HL-60 (cell line): Measurements from ENCODE around the gene SLC46A2.

Source experiments
- DNase-seq, 2 experiments: peaks; one replicate each; pipeline ENCODE4 v3.0.0-alpha.2; 2010 to 2020; ENCODE audit warnings: low read depth in 1 of 2, low spot score in 1 of 2
- H3K27ac ChIP-seq: fragments of 250-450 bp; sonication (Bioruptor Pico); replicated peaks from 2 replicates; pipeline ENCODE4 v1.5.1; 2020; ENCODE audit warnings: mild to moderate bottlenecking, moderate library complexity
- H3K27me3 ChIP-seq: fragments of 250-450 bp; sonication (Bioruptor Pico); 2 replicates; pipeline ENCODE4 v1.5.1; 2021; ENCODE audit warnings: mild to moderate bottlenecking, moderate library complexity; ENCODE audit not compliant: insufficient read depth, poor library complexity, severe bottlenecking
- H3K4me3 ChIP-seq: replicated peaks from 2 replicates; pipeline ENCODE4 v1.5.1; 2011; ENCODE audit warnings: mild to moderate bottlenecking, control low read depth, low read length; ENCODE audit not compliant: insufficient read depth
- GABPA ChIP-seq: IDR thresholded peaks from 2 replicates; pipeline ENCODE4 v1.6.1; 2012; ENCODE audit warnings: low read depth
- POLR2AphosphoS5 ChIP-seq: IDR thresholded peaks from 2 replicates; pipeline ENCODE4 v1.6.1; 2012; ENCODE audit warnings: low read depth
- REST ChIP-seq: IDR thresholded peaks from 2 replicates; pipeline ENCODE4 v1.6.1; 2012; ENCODE audit warnings: low read depth; ENCODE audit not compliant: insufficient replicate concordance
- SPI1 ChIP-seq: IDR thresholded peaks from 2 replicates; pipeline ENCODE4 v1.6.1; 2012; ENCODE audit warnings: low read depth, mild to moderate bottlenecking, borderline replicate concordance
- TF ChIP-seq, protein P1 (sequence below): IDR thresholded peaks from one replicate; pipeline ENCODE4 v1.5.1; 2011; ENCODE audit warnings: low read length, control low read depth, inconsistent platforms; ENCODE audit not compliant: insufficient read depth

Gene SLC46A2

GRCh38 chr9:112864403-112864802 is 26.3 kb downstream of the SLC46A2 start:
- no peak overlapping the region for H3K4me3 ChIP-seq
- peak overlapping the region; percentile 77 for H3K27ac ChIP-seq
- TF ChIP-seq REST: no peak
- TF ChIP-seq, protein P1, sequence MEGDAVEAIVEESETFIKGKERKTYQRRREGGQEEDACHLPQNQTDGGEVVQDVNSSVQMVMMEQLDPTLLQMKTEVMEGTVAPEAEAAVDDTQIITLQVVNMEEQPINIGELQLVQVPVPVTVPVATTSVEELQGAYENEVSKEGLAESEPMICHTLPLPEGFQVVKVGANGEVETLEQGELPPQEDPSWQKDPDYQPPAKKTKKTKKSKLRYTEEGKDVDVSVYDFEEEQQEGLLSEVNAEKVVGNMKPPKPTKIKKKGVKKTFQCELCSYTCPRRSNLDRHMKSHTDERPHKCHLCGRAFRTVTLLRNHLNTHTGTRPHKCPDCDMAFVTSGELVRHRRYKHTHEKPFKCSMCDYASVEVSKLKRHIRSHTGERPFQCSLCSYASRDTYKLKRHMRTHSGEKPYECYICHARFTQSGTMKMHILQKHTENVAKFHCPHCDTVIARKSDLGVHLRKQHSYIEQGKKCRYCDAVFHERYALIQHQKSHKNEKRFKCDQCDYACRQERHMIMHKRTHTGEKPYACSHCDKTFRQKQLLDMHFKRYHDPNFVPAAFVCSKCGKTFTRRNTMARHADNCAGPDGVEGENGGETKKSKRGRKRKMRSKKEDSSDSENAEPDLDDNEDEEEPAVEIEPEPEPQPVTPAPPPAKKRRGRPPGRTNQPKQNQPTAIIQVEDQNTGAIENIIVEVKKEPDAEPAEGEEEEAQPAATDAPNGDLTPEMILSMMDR: no peak
- no peak for TF ChIP-seq GABPA
- no peak for TF ChIP-seq SPI1
- TF ChIP-seq POLR2AphosphoS5: no peak
- DNase-seq: peak in 1 of 2 experiments; percentile 61
- H3K27me3 ChIP-seq: no peaks in the 10 kb centered on the region

DNA sequence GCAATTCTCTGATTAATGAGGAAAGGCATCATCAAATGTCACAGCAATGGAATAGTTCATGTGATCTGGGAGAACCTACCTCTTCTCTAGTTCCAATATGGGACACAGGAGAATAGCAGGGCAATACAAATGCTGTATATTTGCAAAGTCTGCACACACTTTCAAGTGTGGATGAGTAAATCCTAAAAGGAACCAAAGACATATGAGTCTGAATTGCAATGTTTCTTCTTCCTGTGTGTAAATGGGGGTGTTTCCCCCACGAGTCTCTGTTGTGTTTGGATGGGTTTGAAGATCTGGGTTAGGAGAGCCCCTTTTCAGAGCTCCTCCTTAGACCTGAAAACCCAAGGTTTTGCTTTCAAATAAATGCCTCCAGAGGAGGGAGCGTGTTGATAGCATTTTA is 26.9 kb downstream of the SLC46A2 start:
- no peak overlapping the region for H3K4me3 ChIP-seq
- DNase-seq: peak in 1 of 2 experiments; percentile 37
- peak overlapping the region; percentile 77 for H3K27ac ChIP-seq
- no peaks in the 10 kb centered on the region for H3K27me3 ChIP-seq
- TF ChIP-seq, protein P1: no peak
- TF ChIP-seq POLR2AphosphoS5 (no peak), GABPA (no peak), SPI1 (no peak)

DNA sequence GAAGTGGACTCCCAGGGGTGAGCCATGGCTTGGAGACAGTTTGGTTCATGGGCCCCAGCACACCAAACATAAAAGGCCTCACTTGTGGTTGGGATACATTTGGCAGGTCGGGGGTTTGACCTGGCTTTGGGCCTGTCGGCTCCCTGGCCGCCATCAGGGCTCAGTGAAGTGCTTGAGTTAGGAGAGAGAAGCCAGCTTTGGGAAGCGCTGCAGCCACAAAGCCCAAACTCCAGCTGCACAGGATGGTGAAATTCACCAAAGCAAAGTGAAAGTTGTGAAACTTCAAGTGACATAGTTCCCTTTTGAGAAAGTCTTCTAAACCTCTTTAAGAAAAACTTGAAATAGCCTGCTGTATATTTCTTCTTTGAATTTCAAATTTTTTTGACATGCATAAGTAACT is 27.5 kb downstream of the SLC46A2 start:
- TF ChIP-seq, protein P1: no peak
- TF ChIP-seq GABPA (no peak), SPI1 (peak; percentile 77; the same call in 1 of the 2 replicates), REST (no peak), POLR2AphosphoS5 (peak; percentile 87)
- Histone ChIP-seq H3K4me3 (no peak overlapping the region), H3K27me3 (no peaks in the 10 kb centered on the region), H3K27ac (peak overlapping the region; percentile 77)
- peak; percentile 89 to 92 for DNase-seq
